ENCODE results near the gene GON4L. TPM values are rescaled to one million over a fixed set of nuclear protein-coding genes. Genes with fewer than 3 reads are reported as not detected.

The GON4L gene
- total RNA-seq, 1 experiment from 2014 or later, result 53.4 TPM

DNA sequence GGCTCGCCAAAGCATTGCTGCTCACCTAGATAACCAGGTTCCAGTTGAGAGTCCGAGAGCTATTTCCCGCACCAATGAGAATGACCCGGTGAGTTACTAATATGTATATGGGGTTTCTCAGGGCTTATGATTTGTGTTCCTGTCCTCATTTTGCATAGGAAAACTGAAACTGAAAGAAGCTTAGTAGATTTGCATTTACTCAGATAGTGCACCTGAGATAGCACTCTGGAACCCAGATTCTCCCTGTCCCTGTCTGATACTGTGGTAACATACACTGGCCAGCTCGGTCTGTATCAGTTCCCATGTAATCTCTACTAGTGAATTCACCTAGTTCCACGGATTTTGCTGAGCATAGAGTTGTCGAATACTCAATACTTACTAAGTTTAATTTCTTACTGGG, 140.0 kb downstream of the GON4L start:
- Histone ChIP-seq H4K8ac (replicated peaks; ENCODE audit: insufficient read length, low read depth, low read length) (no peak overlapping the region), H4K5ac (ENCODE audit: insufficient read length, low read depth, low read length) (no peak overlapping the region), H2AK5ac (ENCODE audit: insufficient read length, low read length) (no peak overlapping the region), H3K23me2 (ENCODE audit: insufficient read length, low read depth, low read length, poor library complexity, severe bottlenecking) (no peaks in the 10 kb centered on the region), H2AFZ (ENCODE audit: low read length) (no peak overlapping the region), H4K20me1 (ENCODE audit: control insufficient read depth, insufficient read depth, insufficient read length) (no peaks in the 10 kb centered on the region), H3K14ac (ENCODE audit: insufficient read depth, low read length) (no peak overlapping the region), H3K9ac (ENCODE audit: extremely low read depth, insufficient read length, low read length) (no peak overlapping the region), H3K18ac (ENCODE audit: insufficient read length, low read depth, low read length) (no peak overlapping the region), H3K4me2 (ENCODE audit: insufficient read depth, insufficient read length, low read length) (no peak overlapping the region), H3K27ac (ENCODE audit: insufficient read length, low read depth, low read length) (no peak overlapping the region), H3K27me3 (ENCODE audit: insufficient read depth, low read length) (no peaks in the 10 kb centered on the region), H2BK120ac (ENCODE audit: low read depth, low read length, poor library complexity, severe bottlenecking) (no peak overlapping the region), H2BK15ac (ENCODE audit: low read depth, low read length) (no peak overlapping the region), H3K9me3 (ENCODE audit: control insufficient read depth, low read depth, low read length) (no peaks in the 10 kb centered on the region), H3K79me1 (ENCODE audit: insufficient read depth, low read depth, low read length, poor library complexity, severe bottlenecking) (no peaks in the 10 kb centered on the region), H3T11ph (ENCODE audit: low read length) (no peak overlapping the region), H2BK5ac (ENCODE audit: insufficient read length, low read length) (no peak overlapping the region), H3K23ac (ENCODE audit: insufficient read length, low read depth, low read length) (no peak overlapping the region), H3K4ac (ENCODE audit: low read depth, low read length) (no peak overlapping the region), H3K56ac (ENCODE audit: insufficient read length, low read depth, low read length) (no peak overlapping the region), H3K79me2 (ENCODE audit: insufficient read depth, low read length) (no peaks in the 10 kb centered on the region), H3K4me1 (ENCODE audit: insufficient read depth, low read length) (no peaks in the 10 kb centered on the region), H2BK20ac (ENCODE audit: low read depth, low read length, poor library complexity, severe bottlenecking) (no peak overlapping the region), H4K91ac (ENCODE audit: insufficient read length, low read depth, low read length) (no peak overlapping the region), H2BK12ac (ENCODE audit: insufficient read length, low read depth, low read length) (no peak overlapping the region)
- no peak overlapping the region for H3K27ac Mint-ChIP-seq
- no peaks in the 10 kb centered on the region for H3K4me1 Mint-ChIP-seq
- no CpG with 5 or more reads among the region's 7 CpGs for WGBS (ENCODE audit: extremely low coverage, insufficient read length, low lambda C conversion rate)
- H3K9me3 Mint-ChIP-seq, result no peaks in the 10 kb centered on the region
- H3K36me3 Mint-ChIP-seq (ENCODE audit: insufficient read depth in 1 of 3, low read depth in 3 of 3), result peaks cover 17 to 69% (median 50%) of the 10 kb centered on the region in 3 experiments
- no peak for TF ChIP-seq CTCF (conservative IDR thresholded peaks at IDR 0.05)
- no peak overlapping the region for H3K4me3 Mint-ChIP-seq
- no peak for DNase-seq
- no peaks in the 10 kb centered on the region for H3K27me3 Mint-ChIP-seq (ENCODE audit: low read depth)
